Liver (tissue), 3 donors: ENCODE measurements around the gene CDK8.

Source experiments
- FOXA1 ChIP-seq: IDR thresholded peaks from 2 replicates; pipeline ENCODE4 v1.6.1; 2016; ENCODE audit warnings: antibody characterized with exemption
- JUND ChIP-seq, 2 donors: IDR thresholded peaks; 2 replicates each; pipeline ENCODE4 v1.6.1; 2016; ENCODE audit warnings: antibody characterized with exemption in 2 of 2
- TF ChIP-seq, protein P1 (sequence below): fragments of 150-350 bp; IDR thresholded peaks from 2 replicates; pipeline ENCODE4 v1.5.1; 2017; ENCODE audit warnings: improper control_type of control experiment, low read depth, low read length; ENCODE audit not compliant: missing input control
- TF ChIP-seq, protein P2 (sequence below): IDR thresholded peaks from 2 replicates; pipeline ENCODE4 v1.6.1; 2016; ENCODE audit warnings: antibody characterized with exemption
- donor health status: healthy.
- donor health status: healthy.

DNA sequence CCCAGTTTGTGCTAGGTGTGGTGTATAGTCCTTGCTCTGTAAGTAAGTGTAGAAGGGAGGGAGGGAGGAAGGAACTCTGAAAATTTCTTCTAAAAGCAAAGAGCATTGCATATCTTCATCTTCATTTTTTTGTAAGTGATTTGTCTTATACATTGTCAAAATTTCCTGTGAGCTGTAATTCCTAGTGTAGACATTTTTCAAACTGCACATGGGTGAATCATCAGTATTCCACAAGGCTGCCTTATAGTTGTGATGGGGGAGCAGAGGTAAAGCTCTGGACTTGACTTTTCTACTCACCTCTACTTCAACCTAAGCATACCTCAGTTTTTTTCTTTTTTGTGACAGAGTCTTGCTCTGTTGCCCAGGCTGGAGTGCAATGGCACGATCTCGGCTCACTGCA, 86.9 kb downstream of the CDK8 start:
- TF ChIP-seq, protein P1, sequence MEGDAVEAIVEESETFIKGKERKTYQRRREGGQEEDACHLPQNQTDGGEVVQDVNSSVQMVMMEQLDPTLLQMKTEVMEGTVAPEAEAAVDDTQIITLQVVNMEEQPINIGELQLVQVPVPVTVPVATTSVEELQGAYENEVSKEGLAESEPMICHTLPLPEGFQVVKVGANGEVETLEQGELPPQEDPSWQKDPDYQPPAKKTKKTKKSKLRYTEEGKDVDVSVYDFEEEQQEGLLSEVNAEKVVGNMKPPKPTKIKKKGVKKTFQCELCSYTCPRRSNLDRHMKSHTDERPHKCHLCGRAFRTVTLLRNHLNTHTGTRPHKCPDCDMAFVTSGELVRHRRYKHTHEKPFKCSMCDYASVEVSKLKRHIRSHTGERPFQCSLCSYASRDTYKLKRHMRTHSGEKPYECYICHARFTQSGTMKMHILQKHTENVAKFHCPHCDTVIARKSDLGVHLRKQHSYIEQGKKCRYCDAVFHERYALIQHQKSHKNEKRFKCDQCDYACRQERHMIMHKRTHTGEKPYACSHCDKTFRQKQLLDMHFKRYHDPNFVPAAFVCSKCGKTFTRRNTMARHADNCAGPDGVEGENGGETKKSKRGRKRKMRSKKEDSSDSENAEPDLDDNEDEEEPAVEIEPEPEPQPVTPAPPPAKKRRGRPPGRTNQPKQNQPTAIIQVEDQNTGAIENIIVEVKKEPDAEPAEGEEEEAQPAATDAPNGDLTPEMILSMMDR = no peak
- TF ChIP-seq, protein P2, sequence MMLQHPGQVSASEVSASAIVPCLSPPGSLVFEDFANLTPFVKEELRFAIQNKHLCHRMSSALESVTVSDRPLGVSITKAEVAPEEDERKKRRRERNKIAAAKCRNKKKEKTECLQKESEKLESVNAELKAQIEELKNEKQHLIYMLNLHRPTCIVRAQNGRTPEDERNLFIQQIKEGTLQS = no peak
- no peak for TF ChIP-seq JUND (IDR thresholded peaks at IDR 0.05)
- TF ChIP-seq FOXA1 = no peak
